Tongue (tissue), 2 donors: ENCODE measurements around the gene DAZAP2. TPM values are rescaled to one million over a fixed set of nuclear protein-coding genes. Genes with fewer than 3 reads are reported as not detected.
"Not testable (repeated sequence)": the region's sequence is repeated elsewhere in the genome, so short reads cannot be mapped to it uniquely, and the experiment has no call there.

ENCODE experiments used
- DNase-seq: peaks from one replicate; pipeline ENCODE4 v3.0.0-alpha.2; 2015
- total RNA-seq: library from RNA; depleted of rRNA; stranded (reverse); fragments of >200 nt; gene quantifications from one replicate; pipeline ENCODE4 v1.2.3, GENCODE V29; 2014

Gene DAZAP2
- total RNA-seq, 1 donor from 2014 or later = 74.2 TPM

DNA sequence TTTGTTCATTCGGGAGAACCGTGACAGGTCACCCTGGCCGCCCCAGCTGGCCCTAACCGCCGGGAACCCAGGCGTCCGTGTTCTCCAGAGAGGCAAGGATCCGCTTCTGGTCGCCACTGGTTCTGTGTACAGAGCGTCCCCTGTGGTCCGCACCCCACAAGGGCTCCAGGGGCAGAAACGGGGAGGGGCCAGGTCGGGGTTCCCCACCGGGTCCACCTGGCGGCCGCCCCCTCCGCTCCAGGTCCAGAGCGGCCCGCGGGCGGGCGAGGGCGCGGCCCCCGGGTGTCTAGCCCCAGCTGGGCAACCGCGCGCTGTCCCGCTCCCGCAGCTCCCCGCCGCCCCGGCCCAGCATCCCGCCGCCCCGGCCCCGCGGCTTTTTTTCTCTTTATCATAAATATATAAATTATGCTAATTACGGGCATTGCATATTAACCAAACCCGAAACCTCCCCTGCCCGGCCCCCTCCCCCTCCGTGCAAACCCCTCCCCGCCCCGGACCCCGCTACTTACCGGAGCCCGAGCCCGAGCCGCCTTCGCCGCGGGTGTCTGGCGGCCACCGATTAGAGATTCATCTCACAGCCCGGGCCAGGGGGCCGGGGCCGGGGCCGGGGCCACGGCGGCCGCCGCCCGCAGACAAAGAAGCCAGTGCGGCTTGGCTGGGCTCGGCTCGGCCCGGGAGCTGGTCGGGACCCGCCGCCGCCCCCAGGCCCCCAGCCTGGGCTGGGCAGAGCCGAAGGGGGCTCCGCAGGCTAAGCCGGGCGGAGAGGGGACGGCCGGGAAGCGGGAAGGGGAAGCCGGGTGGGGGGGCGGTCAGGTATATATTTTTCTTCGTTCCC, 21.3 kb upstream of the DAZAP2 start:
- DNase-seq = peak; percentile 57

DNA sequence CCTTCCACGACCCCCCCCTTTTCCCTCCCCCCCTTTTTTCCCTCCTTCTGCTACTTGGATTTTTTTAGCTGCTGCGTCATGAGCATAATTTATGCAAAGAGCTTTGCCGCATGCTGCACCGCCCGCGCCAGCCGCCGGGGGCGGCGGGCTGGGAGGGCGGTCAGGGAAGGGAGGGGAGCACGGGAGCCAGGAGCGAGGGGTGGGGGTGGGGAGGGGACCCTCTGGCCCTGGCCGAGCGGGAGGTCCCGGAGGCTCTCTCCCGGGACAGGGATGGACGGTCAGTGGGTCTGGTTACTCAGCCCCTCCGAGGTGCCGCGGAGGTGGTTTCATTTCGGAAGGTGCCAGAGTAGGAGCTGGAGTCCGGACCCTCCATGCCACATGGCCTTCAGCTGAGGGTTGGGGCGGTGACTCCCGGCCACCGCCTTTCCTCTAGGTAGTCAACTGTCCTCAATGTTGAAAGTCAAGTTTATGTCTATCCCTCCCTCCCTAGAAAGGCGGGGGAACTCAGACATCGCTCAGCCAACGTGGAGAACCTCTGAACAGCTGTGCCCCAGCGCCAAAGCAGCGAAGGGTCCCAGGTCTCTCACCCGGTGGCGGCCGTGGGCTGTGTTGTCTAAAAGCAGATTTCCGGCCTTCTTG, 20.5 kb upstream of the DAZAP2 start, which contains the start of gene POU6F1:
Gene POU6F1, minus strand, starts transcription at position 95 of the 639 bp plus-strand sequence. CDS start 11,226 bp downstream, outside the sequence.
- peak; percentile 93 for DNase-seq

DNA sequence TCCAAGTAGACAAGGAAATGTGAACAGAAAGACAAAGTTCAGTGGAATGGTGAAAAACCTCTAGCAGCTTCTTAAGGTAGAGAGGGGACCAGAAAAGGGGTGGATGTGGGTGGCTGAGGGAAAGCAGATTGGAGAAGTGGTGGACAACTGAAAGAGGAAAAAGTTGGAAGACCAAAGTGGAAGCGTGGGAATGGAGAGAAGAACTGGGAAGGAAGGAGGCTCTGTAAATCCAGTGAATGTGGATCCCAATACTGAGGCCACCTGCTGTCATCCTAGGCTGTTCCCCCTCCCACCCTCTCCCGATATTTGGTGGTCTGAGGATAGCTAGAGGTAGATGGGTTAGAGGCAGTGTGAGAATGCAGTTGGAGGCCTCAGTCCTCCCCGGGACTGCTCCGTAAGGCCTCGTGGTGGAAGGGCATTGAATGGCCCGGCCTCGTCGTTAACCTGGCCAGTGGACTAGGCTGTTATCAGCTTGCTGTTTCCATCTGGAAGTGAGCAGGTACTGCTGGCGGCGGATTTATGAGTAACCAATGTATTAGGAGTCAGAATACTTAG, 19.9 kb upstream of the DAZAP2 start:
- no peak for DNase-seq

DNA sequence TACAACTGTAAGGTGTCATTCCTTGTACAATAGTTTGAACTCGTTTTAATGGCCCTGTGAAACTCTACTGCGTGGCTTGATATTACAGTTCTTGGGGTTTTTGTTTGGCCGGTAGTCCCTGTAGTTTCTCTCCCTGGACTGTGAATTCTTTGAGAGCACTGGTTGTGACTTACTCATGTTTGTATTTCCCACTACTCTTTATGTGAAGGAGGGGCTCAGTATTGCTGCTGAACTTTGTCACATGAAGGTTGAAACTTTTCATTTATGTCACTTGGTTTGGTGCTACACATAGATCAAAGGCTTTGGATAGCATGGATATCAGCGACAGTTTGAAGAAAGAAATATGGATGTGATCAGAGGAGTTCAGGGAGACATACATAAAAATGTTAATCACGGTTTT, 19.3 kb upstream of the DAZAP2 start:
- no peak for DNase-seq

DNA sequence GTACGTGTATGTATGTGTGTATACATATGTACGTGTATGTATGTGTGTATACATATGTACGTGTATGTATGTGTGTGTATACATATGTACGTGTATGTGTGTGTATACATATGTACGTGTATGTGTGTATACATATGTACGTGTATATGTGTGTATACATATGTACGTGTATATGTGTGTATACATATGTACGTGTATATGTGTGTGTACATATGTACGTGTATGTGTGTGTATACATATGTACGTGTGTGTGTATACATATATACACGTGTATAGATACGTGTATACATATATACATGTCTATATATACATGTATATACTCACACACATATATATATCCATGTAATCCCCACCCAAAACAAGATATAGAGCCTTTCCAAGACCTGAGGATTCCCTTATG, 18.8 kb upstream of the DAZAP2 start:
- not testable (repeated sequence) for DNase-seq

DNA sequence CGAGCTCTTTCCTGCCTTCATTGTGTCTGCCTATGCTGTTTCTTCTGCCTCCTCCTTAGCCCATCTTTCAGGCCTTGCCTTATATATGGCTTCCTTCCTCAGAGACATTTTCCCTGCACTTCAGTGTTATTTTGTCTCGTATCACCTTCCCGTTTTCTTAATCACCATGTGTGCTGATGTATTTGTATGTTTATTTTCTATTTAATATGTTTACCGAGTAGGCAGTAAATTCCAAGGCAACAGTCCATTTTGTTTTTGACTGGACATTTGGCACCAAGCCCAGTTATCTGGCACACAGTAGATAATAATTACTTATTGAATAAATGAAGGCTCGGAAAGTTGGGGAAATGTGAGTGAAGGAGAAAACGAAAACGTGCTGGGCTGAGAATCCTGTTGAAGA, 16.2 kb upstream of the DAZAP2 start:
- no peak for DNase-seq

DNA sequence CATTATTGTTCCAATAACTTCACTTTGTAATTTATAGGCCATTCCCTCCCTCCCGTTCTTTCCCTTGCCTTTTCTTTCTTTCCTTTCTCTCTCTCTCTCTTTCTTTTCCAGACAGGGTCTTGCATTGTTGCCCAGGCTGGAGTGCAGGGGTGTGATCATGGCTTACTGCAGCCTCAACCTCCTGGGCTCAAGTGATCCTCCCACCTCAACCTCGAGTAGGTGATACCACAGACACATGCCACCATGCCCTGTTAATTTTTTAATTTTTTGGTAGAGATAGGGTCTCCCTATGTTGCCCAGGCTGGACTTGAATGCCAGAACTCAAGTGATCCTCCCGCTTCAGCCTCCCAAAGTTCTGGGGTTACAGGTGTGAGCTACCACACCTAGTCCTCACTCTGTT, 14.0 kb upstream of the DAZAP2 start:
- no peak for DNase-seq

DNA sequence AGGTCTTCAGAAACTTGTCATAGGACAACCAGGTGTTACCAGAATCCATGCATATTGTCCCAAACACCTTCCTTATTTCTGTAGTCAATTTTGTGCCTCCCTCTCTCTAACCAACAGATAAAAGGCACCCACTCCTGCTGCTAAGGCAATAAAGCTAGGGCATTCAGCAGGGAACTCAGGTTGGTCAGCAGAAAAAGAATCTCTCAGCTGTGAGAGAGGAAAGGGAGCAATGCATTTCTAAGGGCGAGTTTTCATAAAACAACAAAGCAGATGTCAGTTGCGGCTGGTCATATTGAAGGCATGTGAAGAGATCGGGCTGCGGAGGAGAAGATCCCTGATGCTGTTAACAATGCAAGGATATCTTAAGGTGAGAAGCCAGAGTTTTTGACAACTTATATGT, 13.4 kb upstream of the DAZAP2 start:
- no peak for DNase-seq

DNA sequence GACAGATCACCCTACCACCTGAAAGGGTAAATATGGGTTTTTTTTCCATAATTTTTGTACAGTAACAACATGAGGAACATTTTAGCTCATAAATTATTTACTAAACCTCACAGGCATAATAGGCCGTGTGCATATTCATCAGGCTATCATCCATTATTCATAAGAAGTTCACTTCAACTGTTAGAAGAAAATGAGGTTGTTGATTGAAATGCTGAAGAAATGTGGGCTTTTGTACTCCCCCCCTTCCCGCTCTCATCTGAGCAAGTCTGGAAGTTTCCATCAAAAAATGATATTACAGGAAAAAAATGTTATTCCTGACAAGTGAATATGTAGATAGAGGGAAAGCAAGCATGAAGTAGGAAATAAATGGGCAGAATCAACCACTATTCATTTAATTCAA, 12.9 kb upstream of the DAZAP2 start:
- DNase-seq = no peak

DNA sequence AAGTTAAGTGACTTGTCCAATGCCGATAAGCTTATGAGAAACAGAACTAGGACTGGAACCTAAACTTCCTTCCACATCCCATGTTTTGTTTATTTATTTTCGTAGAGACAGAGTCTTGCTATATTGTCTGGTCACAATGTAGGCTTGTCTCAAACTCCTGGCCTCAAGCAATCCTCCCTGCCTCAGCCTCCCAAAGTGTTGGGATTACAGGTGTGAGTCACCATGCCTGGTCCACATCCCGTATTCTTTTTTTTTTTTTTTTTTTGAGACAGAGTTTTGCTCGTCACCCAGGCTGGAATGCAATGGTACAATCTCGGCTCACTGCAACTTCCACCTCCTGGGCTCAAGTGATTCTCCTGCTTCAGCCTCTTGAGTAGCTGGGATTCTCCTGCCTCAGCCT, 11.5 kb upstream of the DAZAP2 start:
- DNase-seq = not testable (repeated sequence)

DNA sequence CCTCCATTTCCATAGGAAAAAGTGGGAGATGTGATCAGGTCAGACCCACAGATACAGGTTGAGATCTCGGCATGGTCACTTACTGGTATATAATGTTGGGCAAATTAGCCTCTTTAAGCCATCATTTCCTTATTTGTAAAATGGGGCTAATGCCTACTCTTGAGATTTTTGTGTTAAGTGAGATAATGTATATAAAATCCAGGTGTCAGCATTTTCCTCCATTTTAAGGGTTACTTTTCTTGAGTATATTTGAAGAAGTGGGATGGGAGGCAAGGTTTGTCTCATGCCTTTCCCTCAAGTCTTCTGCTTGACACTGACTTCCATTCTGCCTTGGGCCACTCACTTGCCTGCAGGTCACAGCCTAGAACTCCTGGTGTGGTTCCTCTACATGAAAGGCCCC, 10.7 kb upstream of the DAZAP2 start:
- no peak for DNase-seq

DNA sequence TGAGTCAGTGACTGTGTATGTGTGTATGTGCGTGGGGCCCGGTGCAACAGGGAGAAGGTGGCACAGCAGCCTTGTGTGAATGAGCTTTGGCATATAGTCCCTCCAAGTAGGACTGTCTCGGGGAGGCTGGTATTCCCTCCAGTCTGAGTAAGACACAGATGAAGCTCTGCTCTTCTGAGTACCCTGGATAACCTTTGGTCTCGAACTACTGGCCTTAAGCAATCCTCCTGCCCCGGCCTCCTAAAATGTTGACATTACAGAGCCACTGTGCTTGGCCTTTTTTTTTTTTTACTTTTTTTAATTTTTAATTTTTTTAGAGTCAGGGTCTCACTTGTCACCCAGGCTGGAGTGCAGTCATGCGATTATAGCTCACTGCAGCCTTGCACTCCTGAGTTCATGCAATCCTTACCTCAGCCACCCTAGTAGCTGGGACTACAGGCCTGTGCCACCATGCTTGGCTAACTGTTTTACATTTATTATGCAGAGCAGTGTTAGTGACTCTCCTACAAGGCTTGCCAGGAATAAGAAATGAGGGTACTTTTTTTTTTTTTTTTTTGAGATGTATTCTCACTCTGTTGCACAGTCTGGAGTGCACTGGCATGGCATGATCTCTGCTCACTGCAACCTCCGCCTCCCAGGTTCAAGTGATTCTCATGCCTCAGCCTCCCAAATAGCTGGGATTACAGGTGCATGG, 9.4 kb upstream of the DAZAP2 start:
- DNase-seq = no peak

DNA sequence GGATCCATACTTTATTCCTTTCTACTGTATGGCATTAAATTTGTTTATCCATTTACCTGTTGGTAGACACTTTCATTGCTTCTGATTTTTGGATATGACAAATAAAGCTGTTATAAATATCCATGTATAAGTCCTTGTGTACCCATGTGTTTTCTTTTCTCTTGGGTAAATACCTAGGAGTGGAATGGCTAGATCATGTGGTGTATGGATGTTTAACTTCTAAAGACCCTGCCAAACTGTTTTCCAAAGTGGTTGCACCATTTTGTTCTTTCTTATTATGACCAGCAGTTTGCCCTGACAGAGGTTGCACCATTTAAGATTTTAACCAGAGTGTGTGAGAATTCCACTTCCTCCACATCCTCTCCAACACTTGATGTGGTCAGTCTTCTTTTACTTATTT, 6.0 kb upstream of the DAZAP2 start:
- no peak for DNase-seq

DNA sequence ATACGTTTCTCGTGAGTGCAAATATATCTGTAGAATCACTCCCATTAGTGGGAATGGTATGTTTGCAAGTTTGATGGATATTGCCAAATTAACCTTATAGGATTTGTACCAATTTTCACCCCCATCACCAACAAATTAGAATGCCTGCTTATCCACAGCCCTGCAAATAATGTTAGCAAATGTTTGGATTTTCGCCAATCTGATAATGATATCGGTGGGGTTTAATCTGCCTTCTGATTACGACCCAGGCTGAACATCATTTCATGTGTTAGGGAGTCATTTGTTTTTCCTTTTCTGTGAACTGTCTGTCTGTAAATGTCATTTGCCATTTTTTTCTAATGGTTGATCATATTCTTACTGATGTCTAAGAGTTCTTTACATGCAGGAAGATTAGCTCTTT, 4.1 kb upstream of the DAZAP2 start:
- no peak for DNase-seq

DNA sequence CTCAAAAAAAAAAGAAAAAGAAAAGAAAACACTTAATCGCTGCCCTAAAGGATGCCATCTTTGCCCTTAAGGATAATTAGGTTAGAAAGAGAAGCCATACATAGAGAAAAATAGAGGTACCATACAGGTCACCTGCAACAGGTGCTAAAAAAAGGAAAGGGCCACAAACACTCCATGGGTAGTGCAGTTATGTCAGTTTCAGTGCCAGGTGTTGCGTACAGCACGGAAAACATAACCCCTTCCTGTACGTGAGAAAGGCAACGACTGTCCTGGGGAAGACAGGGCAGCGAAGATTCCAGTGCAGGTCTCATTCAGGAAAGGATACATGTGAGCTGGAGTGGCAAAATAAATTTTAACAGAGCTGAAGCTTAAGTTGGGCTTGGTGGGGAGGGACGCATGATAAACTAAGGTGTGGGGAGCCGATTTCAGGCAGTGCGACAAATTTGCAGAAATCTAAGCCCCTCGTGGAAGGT, 553 bp upstream of the DAZAP2 start:
- DNase-seq = no peak

DNA sequence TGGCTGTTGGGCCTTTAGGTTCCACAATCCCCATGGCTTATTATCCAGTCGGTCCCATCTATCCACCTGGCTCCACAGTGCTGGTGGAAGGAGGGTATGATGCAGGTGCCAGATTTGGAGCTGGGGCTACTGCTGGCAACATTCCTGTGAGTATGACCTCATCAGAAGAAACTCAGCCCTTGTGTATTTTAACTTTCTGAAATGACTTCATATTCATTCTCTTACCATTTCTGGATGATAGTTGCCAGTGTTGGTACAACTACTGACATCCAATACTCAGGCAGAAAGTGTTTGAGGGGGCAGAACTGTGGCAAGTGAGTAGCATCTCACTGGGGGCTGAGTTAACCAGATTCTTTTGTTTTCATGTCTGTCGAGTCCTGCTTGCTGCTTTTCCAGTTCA, 2.3 kb downstream of the DAZAP2 start:
- no peak for DNase-seq

DNA sequence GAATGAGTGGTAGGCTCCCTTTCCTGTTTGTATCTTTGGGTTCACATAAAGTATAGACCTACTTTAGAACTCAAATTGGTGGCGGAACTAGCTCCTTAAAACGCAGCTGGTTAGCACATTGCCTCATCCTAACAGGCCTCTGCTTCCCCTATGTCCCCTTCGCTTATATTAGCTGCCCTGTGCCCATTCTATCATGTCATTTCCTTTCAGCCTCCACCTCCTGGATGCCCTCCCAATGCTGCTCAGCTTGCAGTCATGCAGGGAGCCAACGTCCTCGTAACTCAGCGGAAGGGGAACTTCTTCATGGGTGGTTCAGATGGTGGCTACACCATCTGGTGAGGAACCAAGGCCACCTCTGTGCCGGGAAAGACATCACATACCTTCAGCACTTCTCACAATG, 3.5 kb downstream of the DAZAP2 start:
- DNase-seq = no peak

DNA sequence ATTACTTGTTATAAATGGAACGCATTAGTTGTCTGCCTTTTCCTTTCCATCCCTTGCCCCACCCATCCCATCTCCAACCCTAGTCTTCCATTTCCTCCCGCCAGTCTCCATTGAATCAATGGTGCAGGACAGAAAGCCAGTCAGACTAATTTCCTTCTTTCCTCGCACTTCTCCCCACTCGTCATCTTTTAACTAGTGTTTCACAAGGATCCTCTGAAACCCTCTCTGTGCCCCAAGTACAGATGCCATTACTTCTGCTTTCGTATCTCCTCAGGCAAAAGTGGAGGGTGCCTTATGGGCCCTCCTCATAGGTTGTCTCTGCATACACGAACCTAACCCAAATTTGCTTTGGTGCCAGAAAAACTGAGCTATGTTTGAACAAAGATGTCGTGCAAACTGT, 4.2 kb downstream of the DAZAP2 start:
- no peak for DNase-seq

DNA sequence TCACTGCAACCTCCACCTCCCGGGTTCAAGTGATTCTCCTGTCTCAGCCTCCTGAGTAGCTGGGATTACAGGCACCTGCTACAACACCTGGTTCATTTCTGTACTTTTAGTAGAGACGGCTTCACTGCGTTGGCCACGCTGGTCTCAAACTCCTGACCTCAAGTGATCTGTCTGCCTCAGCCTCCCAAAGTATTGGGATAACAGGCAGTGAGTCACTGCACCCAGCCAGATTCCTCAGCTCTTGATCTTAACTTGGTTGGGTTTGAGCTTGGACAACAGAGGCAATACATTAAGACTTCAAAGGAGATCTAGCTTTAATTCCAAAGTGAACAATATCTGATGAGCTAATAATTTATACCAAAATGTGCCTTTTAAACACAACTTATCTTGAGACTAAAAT, 5.6 kb downstream of the DAZAP2 start:
- no peak for DNase-seq

DNA sequence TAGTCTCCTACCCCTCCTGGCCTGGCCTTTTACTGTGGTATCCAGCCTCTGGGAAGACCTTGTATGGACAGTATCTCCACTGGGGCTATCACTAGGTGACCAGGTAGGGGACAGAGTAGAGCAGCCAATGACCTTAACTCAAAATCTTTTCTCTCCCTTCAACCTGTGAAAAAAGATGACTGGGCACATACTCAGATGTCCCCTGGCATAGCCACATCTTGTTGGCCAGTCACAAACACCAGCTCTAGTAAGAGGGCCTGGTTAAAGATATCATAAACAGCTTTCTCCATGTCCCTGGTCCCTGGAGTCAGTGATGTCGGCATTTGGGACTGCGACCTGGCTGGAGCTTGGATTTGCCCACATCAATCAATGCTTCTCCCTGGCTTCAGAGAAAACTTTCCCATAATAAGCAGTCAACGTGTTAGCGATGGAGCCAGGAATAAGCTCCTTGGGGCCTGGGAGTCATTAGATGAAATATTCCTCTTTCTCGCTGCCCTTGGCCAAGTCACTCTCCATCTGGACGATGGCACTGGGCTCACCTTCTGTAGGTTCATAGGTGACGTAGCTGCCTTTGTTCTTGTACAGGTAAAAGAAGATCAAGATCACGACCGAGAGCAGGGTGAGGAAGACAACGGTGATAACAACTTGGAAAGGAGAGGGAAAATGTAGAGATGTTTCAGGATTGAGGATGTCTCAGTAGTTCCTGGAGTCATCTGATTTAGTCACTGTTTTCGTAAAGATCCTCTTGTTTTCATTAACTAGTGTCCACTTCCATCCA, 7.0 kb downstream of the DAZAP2 start:
- DNase-seq = no peak

DNA sequence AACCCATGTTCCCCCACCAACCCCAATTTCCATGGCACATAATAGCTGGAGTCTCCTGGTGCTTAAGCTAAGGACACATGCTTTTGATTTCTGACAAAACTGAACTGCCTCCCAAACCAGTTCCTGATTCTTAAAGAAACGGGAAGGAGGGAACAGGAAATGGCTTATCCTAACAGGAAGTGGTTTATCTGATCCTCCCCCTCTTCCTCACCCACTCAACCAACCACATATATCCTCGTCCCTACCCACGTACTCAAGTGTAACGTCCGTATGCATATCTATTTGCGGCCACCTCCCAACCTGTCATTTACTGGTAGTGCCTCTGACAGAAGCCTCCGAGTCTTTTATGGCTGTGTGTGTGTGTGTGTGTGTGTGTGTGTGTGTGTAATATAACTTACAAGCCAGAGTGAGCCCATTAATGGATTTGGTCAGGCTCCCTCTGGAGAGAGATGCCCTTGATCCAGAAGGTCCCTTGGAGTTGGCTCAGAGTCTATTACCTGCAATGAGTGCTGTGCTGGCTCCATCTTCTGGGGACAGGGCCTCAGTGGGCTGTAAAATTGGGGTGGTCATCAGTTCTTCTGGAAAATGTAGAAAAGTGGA, 7.7 kb downstream of the DAZAP2 start:
- DNase-seq = no peak
